Tibial nerve (tissue), 3 donors: ENCODE data around the gene ITPK1.

Source experiments
- POLR2A ChIP-seq, 2 donors: fragments of 450-650 bp; IDR thresholded peaks; one replicate each; pipeline ENCODE4 v1.6.1; 2017; ENCODE audit warnings: antibody characterized with exemption in 2 of 2, mild to moderate bottlenecking in 2 of 2, moderate library complexity in 2 of 2
- TF ChIP-seq, protein P1 (sequence below), 5 experiments: fragments of 200-600 bp in 3 of 5; fragments of 450-650 bp in 2 of 5; sonication (generic) in 3 of 5; IDR thresholded peaks; one replicate each; pipeline ENCODE4 v1.5.1; 2016 to 2019; ENCODE audit warnings: antibody characterized with exemption in 5 of 5, mild to moderate bottlenecking in 3 of 5, moderate library complexity in 2 of 5

DNA sequence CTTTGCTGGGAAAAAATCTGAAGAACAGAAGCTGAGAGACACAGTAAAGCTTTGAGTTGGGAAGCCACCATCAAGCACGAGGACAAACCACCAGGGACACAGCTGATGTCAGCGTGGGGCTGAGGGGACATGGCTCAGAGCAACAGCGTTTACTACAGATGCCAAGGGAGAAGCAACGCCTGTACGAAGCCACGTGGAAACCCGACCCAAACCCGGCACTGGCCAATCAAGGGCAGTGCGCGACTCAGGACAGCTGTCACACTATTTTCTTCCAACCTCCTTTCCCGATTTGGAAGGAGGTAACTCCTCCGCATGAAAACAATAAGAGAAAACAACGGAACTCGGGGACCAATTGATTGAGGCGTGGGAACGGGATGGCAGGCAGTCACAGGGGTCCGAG, 213.0 kb downstream of the ITPK1 start:
- TF ChIP-seq, protein P1, sequence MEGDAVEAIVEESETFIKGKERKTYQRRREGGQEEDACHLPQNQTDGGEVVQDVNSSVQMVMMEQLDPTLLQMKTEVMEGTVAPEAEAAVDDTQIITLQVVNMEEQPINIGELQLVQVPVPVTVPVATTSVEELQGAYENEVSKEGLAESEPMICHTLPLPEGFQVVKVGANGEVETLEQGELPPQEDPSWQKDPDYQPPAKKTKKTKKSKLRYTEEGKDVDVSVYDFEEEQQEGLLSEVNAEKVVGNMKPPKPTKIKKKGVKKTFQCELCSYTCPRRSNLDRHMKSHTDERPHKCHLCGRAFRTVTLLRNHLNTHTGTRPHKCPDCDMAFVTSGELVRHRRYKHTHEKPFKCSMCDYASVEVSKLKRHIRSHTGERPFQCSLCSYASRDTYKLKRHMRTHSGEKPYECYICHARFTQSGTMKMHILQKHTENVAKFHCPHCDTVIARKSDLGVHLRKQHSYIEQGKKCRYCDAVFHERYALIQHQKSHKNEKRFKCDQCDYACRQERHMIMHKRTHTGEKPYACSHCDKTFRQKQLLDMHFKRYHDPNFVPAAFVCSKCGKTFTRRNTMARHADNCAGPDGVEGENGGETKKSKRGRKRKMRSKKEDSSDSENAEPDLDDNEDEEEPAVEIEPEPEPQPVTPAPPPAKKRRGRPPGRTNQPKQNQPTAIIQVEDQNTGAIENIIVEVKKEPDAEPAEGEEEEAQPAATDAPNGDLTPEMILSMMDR (IDR thresholded peaks at IDR 0.05): no peak
- no peak for TF ChIP-seq POLR2A (IDR thresholded peaks at IDR 0.05)
